Effector CD8-positive, alpha-beta T cell (primary cell): Measurements from ENCODE around the gene BRD8.
"Not testable (repeated sequence)": the region's sequence is repeated elsewhere in the genome, so short reads cannot be mapped to it uniquely, and the experiment has no call there.

ENCODE experiments used
- DNase-seq: peaks from one replicate; lab custom pipeline; 2025; lab: John Stamatoyannopoulos, UW

Gene BRD8

GRCh38 chr5:138163721-138164120 is 14.7 kb downstream of the BRD8 start:
- DNase-seq: no peak

GRCh38 chr5:138160706-138161105 is 17.7 kb downstream of the BRD8 start:
- DNase-seq: no peak

GRCh38 chr5:138159666-138160065 is 18.8 kb downstream of the BRD8 start:
- no peak for DNase-seq

- DNase-seq: no peak
Observed at GRCh38 chr5:138157626-138158025, 20.8 kb downstream of the BRD8 start.

- DNase-seq: not testable (repeated sequence)
Observed at GRCh38 chr5:138155977-138156376, 22.5 kb downstream of the BRD8 start.

- DNase-seq: no peak
Observed at GRCh38 chr5:138149530-138149929, 28.9 kb downstream of the BRD8 start.

GRCh38 chr5:138148811-138149210 is 29.6 kb downstream of the BRD8 start:
- no peak for DNase-seq

GRCh38 chr5:138143578-138143977 is 34.9 kb downstream of the BRD8 start:
- not testable (repeated sequence) for DNase-seq

- DNase-seq: no peak
Observed at GRCh38 chr5:138141734-138142133, 36.7 kb downstream of the BRD8 start.

- no peak for DNase-seq
Observed at GRCh38 chr5:138140268-138140667, 38.2 kb downstream of the BRD8 start.

GRCh38 chr5:138139781-138140090 is 38.7 kb downstream of the BRD8 start:
- no peak for DNase-seq

- DNase-seq: no peak
Observed at GRCh38 chr5:138138949-138139780, 39.3 kb downstream of the BRD8 start, which contains the start of gene NME5. TSS of gene NME5 (minus strand) at chr5:138139428. CDS start at chr5:138138780, 648 bp downstream.

GRCh38 chr5:138132543-138132942 is 45.9 kb downstream of the BRD8 start:
- no peak for DNase-seq

- DNase-seq: no peak
Observed at GRCh38 chr5:138129347-138129746, 49.1 kb downstream of the BRD8 start.

- no peak for DNase-seq
Observed at GRCh38 chr5:138128334-138128733, 50.1 kb downstream of the BRD8 start.

GRCh38 chr5:138115254-138115653 is 63.2 kb downstream of the BRD8 start:
- DNase-seq: no peak

GRCh38 chr5:138111937-138112336 is 66.5 kb downstream of the BRD8 start:
- no peak for DNase-seq

GRCh38 chr5:138111181-138111580 is 67.2 kb downstream of the BRD8 start:
- DNase-seq: no peak

GRCh38 chr5:138110266-138110963 is 68.0 kb downstream of the BRD8 start:
- DNase-seq: no peak

GRCh38 chr5:138109463-138110265 is 68.8 kb downstream of the BRD8 start:
- no peak for DNase-seq

- no peak for DNase-seq
Observed at GRCh38 chr5:138107213-138107612, 71.2 kb downstream of the BRD8 start.

- DNase-seq: no peak
Observed at GRCh38 chr5:138105709-138106108, 72.7 kb downstream of the BRD8 start.

- DNase-seq: no peak
Observed at GRCh38 chr5:138103319-138103637, 75.2 kb downstream of the BRD8 start.
